Neural progenitor cell (in vitro differentiated cells): ENCODE data around the gene ADAMTSL2. TPM values are rescaled to one million over a fixed set of nuclear protein-coding genes. Genes with fewer than 3 reads are reported as not detected.

Experiments
- DNase-seq: peaks from one replicate; pipeline ENCODE4 v3.0.0-alpha.2; 2016; ENCODE audit warnings: low spot score
- H2AFZ ChIP-seq: fragments of 200-600 bp; sonication (generic); replicated peaks from 2 replicates; pipeline ENCODE4 v1.6.1; 2016; ENCODE audit warnings: antibody characterized with exemption
- H3F3A ChIP-seq: fragments of 200-600 bp; sonication (generic); 2 replicates; pipeline ENCODE4 v1.6.1; 2016; ENCODE audit warnings: antibody characterized with exemption, low read depth
- H3K27ac ChIP-seq: fragments of 200-600 bp; sonication (generic); 2 replicates; pipeline ENCODE4 v1.5.1; 2016; ENCODE audit warnings: mild to moderate bottlenecking
- H3K27me3 ChIP-seq: fragments of 200-600 bp; sonication (generic); 2 replicates; pipeline ENCODE4 v1.6.1; 2016; ENCODE audit warnings: mild to moderate bottlenecking, moderate library complexity
- H3K36me3 ChIP-seq: fragments of 200-600 bp; sonication (generic); 2 replicates; pipeline ENCODE4 v1.5.1; 2016
- H3K4me1 ChIP-seq: fragments of 200-600 bp; sonication (generic); 2 replicates; pipeline ENCODE4 v1.6.1; 2016; ENCODE audit warnings: mixed run types
- H3K4me2 ChIP-seq: fragments of 200-600 bp; sonication (generic); 2 replicates; pipeline ENCODE4 v1.6.1; 2016
- H3K4me3 ChIP-seq: fragments of 200-600 bp; sonication (generic); 2 replicates; pipeline ENCODE4 v1.5.1; 2016
- H3K79me2 ChIP-seq: fragments of 200-600 bp; sonication (generic); 2 replicates; pipeline ENCODE4 v1.6.1; 2016; ENCODE audit warnings: low read depth
- H3K9ac ChIP-seq: fragments of 200-600 bp; sonication (generic); 2 replicates; pipeline ENCODE4 v1.6.1; 2016
- H3K9me3 ChIP-seq: fragments of 200-600 bp; sonication (generic); 2 replicates; pipeline ENCODE4 v1.5.1; 2016; ENCODE audit warnings: low read depth
- H4K20me1 ChIP-seq: fragments of 200-600 bp; sonication (generic); 2 replicates; pipeline ENCODE4 v1.6.1; 2016; ENCODE audit warnings: low read depth
- H3K27ac Mint-ChIP-seq: 3 replicates; pipeline ENCODE4 v1.8.0; 2021; ENCODE audit warnings: mixed read lengths
- H3K27me3 Mint-ChIP-seq: 2 replicates; pipeline ENCODE4 v1.8.0; 2022; ENCODE audit warnings: low read depth, mild to moderate bottlenecking, inconsistent platforms, moderate library complexity, mixed read lengths; ENCODE audit not compliant: insufficient read depth
- H3K36me3 Mint-ChIP-seq: 3 replicates; pipeline ENCODE4 v1.8.0; 2021; ENCODE audit warnings: mixed read lengths
- H3K4me1 Mint-ChIP-seq: 3 replicates; pipeline ENCODE4 v1.8.0; 2021; ENCODE audit warnings: mixed read lengths
- H3K4me3 Mint-ChIP-seq: 3 replicates; pipeline ENCODE4 v1.8.0; 2021; ENCODE audit warnings: mild to moderate bottlenecking, moderate library complexity, mixed read lengths
- H3K9me3 Mint-ChIP-seq: 3 replicates; pipeline ENCODE4 v1.8.0; 2020; ENCODE audit warnings: mixed read lengths
- EZH2 ChIP-seq: fragments of 200-600 bp; sonication (generic); IDR thresholded peaks from 2 replicates; pipeline ENCODE4 v1.6.1; 2017; ENCODE audit warnings: antibody characterized with exemption, mild to moderate bottlenecking, moderate library complexity
- EZH2phosphoT487 ChIP-seq: fragments of 200-600 bp; sonication (generic); IDR thresholded peaks from 2 replicates; pipeline ENCODE4 v1.6.1; 2017; ENCODE audit warnings: antibody characterized with exemption
- total RNA-seq: library from RNA; depleted of rRNA; stranded (reverse); fragments of >200 nt; gene quantifications from 2 replicates; pipeline ENCODE4 v1.2.3, GENCODE V29; 2015; ENCODE audit warnings: low replicate concordance
- TF ChIP-seq, protein P1 (sequence below): fragments of 200-600 bp; sonication (generic); IDR thresholded peaks from 2 replicates; pipeline ENCODE4 v1.5.1; 2017; ENCODE audit warnings: antibody characterized with exemption, mild to moderate bottlenecking

Gene ADAMTSL2
- total RNA-seq, 1 donor from 2014 or later: 0.30 TPM

DNA sequence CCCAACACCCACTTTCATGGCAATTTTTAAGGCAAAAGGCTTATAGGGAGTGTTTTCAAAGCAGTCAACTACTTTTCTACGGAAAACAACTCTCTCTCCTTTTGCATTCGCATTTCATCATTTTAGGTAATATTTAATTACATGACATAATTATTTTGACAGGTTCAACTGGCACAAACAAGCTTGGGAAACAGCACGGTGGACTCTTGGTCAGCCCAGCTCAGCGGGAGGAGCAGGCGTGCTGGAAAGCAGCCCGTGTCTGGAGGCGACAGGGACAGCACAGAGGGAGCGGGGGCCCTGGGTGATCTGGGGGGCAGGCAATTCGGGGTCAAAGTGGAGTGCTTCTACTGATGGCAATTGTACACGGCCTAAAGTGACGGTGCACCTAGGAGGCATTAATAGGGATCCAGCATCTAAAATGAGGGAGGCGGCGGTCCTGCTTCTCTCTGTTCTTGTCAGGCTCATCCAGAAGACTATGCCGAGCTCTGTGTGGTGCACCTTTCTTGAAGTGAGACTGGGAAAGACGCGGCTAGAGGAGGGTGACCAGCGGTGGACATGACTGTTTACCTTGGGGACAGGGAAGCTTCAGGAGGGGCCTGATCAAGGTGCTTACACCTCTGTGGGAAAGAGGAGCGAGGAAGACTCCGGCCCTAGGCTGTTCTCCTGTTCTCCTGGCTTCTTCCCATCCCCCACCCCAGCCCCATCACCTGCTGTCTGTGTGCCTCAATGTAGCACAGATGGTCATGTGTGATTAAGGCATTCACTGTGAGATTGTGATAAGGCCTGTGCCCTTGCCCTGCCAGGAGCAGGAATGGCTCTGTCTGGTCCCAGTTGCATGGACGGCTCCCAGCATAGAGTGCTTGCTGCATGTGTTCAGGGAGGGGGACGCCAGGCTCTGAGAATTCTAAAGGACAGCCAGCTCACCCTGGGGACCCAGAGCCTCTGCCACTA is 13.1 kb upstream of the ADAMTSL2 start:
- Histone ChIP-seq H3K4me2 (no peak overlapping the region), H3K27ac (no peak overlapping the region), H3K4me3 (no peak overlapping the region), H2AFZ (no peak overlapping the region), H4K20me1 (no peaks in the 10 kb centered on the region), H3K9me3 (no peaks in the 10 kb centered on the region), H3F3A (no peaks in the 10 kb centered on the region), H3K4me1 (peaks cover 3% of the 10 kb centered on the region), H3K9ac (no peak overlapping the region), H3K36me3 (no peaks in the 10 kb centered on the region), H3K27me3 (no peaks in the 10 kb centered on the region), H3K79me2 (no peaks in the 10 kb centered on the region)
- no peaks in the 10 kb centered on the region for H3K9me3 Mint-ChIP-seq
- peak overlapping the region; percentile 78 for H3K27ac Mint-ChIP-seq
- H3K4me1 Mint-ChIP-seq: peaks cover 33% of the 10 kb centered on the region
- no peak overlapping the region for H3K4me3 Mint-ChIP-seq
- no peak for TF ChIP-seq EZH2
- TF ChIP-seq, protein P1, sequence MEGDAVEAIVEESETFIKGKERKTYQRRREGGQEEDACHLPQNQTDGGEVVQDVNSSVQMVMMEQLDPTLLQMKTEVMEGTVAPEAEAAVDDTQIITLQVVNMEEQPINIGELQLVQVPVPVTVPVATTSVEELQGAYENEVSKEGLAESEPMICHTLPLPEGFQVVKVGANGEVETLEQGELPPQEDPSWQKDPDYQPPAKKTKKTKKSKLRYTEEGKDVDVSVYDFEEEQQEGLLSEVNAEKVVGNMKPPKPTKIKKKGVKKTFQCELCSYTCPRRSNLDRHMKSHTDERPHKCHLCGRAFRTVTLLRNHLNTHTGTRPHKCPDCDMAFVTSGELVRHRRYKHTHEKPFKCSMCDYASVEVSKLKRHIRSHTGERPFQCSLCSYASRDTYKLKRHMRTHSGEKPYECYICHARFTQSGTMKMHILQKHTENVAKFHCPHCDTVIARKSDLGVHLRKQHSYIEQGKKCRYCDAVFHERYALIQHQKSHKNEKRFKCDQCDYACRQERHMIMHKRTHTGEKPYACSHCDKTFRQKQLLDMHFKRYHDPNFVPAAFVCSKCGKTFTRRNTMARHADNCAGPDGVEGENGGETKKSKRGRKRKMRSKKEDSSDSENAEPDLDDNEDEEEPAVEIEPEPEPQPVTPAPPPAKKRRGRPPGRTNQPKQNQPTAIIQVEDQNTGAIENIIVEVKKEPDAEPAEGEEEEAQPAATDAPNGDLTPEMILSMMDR: no peak
- H3K36me3 Mint-ChIP-seq: no peaks in the 10 kb centered on the region
- H3K27me3 Mint-ChIP-seq: peaks cover 7% of the 10 kb centered on the region
- no peak for DNase-seq

DNA sequence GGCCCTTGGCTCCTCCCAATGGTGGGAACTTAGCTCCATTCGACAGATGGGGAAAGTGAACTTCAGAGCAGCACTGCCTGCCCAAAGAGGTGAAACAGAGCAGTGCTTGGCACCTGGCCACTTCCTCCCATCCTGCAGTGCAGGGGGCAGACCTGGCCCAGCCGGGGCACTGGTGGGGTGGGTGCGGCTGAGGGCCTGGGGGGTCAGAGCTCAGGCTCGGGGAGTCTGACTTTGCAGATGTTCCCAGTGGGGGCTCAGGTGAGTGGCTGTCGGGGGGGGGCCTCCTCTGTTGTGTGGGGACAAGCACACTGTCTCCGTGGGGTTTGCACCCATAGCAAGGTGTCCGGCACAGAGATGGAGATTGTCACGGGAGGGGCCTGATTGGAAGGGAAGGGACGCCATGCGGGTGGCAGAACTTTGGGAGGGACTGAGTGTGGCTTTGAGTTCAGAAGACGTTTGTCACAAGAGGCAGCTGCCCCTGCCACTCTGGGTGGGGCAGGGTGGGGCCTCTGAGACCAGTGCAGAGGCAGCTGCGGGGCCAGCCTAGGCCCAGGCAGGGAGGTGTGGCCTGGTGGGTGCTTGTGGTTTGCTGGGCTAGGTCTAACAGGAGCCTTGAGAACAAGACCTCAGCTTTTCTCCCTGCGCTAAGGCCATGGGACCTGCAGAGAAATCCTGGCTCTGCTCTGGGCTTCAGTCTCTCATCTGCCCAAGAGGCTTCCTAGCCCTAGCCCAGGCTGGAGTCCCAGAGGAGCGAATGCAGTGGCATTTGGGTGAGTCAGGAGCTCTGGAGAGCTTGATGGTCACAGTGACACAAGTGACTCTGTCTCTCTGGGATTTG is 12.2 kb upstream of the ADAMTSL2 start:
- Histone ChIP-seq H3K4me1 (peaks cover 12% of the 10 kb centered on the region), H3K4me2 (no peak overlapping the region), H3K9me3 (no peaks in the 10 kb centered on the region), H3K36me3 (no peaks in the 10 kb centered on the region), H3K79me2 (no peaks in the 10 kb centered on the region), H3K27me3 (no peaks in the 10 kb centered on the region), H3K4me3 (no peak overlapping the region), H2AFZ (no peak overlapping the region), H4K20me1 (no peaks in the 10 kb centered on the region), H3F3A (peaks cover 5% of the 10 kb centered on the region), H3K9ac (no peak overlapping the region), H3K27ac (no peak overlapping the region)
- H3K27me3 Mint-ChIP-seq: peaks cover 7% of the 10 kb centered on the region
- peaks cover 42% of the 10 kb centered on the region for H3K4me1 Mint-ChIP-seq
- H3K9me3 Mint-ChIP-seq: no peaks in the 10 kb centered on the region
- no peak overlapping the region for H3K4me3 Mint-ChIP-seq
- H3K36me3 Mint-ChIP-seq: no peaks in the 10 kb centered on the region
- TF ChIP-seq, protein P1: no peak
- TF ChIP-seq EZH2: no peak
- TF ChIP-seq EZH2phosphoT487: no peak
- no peak for DNase-seq
- no peak overlapping the region for H3K27ac Mint-ChIP-seq

DNA sequence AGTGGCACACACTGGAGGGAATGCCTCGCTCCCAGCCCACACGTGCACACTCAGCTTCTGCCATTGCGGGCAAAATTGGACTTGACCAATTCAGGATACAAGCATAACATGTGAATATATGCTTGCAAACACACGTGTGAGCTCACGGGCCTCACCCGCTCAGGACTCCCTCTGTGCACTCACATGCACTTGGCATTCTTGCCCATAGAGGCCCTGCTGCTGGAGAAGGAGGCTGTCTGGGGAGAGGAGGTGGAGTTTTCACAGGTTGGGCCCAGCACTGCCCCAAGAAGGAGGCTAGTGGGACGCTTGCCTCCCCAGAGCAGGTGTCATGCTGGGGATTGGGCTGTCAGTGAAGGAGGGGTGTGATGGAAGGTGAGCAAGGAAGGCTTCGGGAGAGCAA is 11.4 kb upstream of the ADAMTSL2 start:
- Histone ChIP-seq H3K27ac (no peak overlapping the region), H3K9me3 (no peaks in the 10 kb centered on the region), H3K36me3 (no peaks in the 10 kb centered on the region), H3K4me2 (no peak overlapping the region), H3K9ac (no peak overlapping the region), H2AFZ (no peak overlapping the region), H3K79me2 (no peaks in the 10 kb centered on the region), H3F3A (peaks cover 6% of the 10 kb centered on the region), H3K27me3 (no peaks in the 10 kb centered on the region), H3K4me3 (no peak overlapping the region), H3K4me1 (peaks cover 20% of the 10 kb centered on the region), H4K20me1 (no peaks in the 10 kb centered on the region)
- H3K36me3 Mint-ChIP-seq: no peaks in the 10 kb centered on the region
- DNase-seq: no peak
- no peak overlapping the region for H3K27ac Mint-ChIP-seq
- TF ChIP-seq, protein P1: no peak
- TF ChIP-seq EZH2phosphoT487 (no peak), EZH2 (no peak)
- H3K27me3 Mint-ChIP-seq: peaks cover 7% of the 10 kb centered on the region
- H3K9me3 Mint-ChIP-seq: no peaks in the 10 kb centered on the region
- no peak overlapping the region for H3K4me3 Mint-ChIP-seq
- peaks cover 49% of the 10 kb centered on the region for H3K4me1 Mint-ChIP-seq
